Activated naive CD4-positive, alpha-beta T cell treated with anti-CD3 and anti-CD28 coated beads, Interleukin-2, amount 50 U/mL, for 24 hours (primary cell): ENCODE data around the gene TMEM43.
A peak's percentile ranks its signal among the peaks of the same experiment; 100 is the strongest.
"Not testable (repeated sequence)": the region's sequence is repeated elsewhere in the genome, so short reads cannot be mapped to it uniquely, and the experiment has no call there.

ENCODE experiments used
- H3K27ac Mint-ChIP-seq: one replicate; pipeline ENCODE4 v1.8.0; 2021; ENCODE audit warnings: mild to moderate bottlenecking, mixed read lengths
- H3K27me3 Mint-ChIP-seq: one replicate; pipeline ENCODE4 v1.8.0; 2021; ENCODE audit warnings: mixed read lengths
- H3K36me3 Mint-ChIP-seq: one replicate; pipeline ENCODE4 v1.8.0; 2021; ENCODE audit warnings: mixed read lengths
- H3K4me1 Mint-ChIP-seq: one replicate; pipeline ENCODE4 v1.8.0; 2021; ENCODE audit warnings: mixed read lengths
- H3K4me3 Mint-ChIP-seq: one replicate; pipeline ENCODE4 v1.8.0; 2021; ENCODE audit warnings: mild to moderate bottlenecking, mixed read lengths
- H3K9me3 Mint-ChIP-seq: one replicate; pipeline ENCODE4 v1.8.0; 2021; ENCODE audit warnings: mixed read lengths

The TMEM43 gene

GRCh38 chr3:14118400-14119381, 6.2 kb upstream of the TMEM43 start:
- Mint-ChIP-seq H3K4me3 (no peak overlapping the region), H3K36me3 (peaks cover 11% of the 10 kb centered on the region), H3K9me3 (no peaks in the 10 kb centered on the region), H3K4me1 (peaks cover 23% of the 10 kb centered on the region), H3K27me3 (no peaks in the 10 kb centered on the region), H3K27ac (no peak overlapping the region)

GRCh38 chr3:14119651-14120050, 5.2 kb upstream of the TMEM43 start:
- peaks cover 25% of the 10 kb centered on the region for H3K4me1 Mint-ChIP-seq
- H3K4me3 Mint-ChIP-seq = no peak overlapping the region
- no peak overlapping the region for H3K27ac Mint-ChIP-seq
- H3K9me3 Mint-ChIP-seq = no peaks in the 10 kb centered on the region
- peaks cover 11% of the 10 kb centered on the region for H3K36me3 Mint-ChIP-seq
- H3K27me3 Mint-ChIP-seq = no peaks in the 10 kb centered on the region

- Mint-ChIP-seq H3K27ac (no peak overlapping the region), H3K36me3 (peaks cover 11% of the 10 kb centered on the region), H3K4me3 (no peak overlapping the region)
These were observed 4.5 kb upstream of the TMEM43 start for GRCh38 chr3:14120111-14120920.

GRCh38 chr3:14120921-14121448, 3.9 kb upstream of the TMEM43 start:
- H3K36me3 Mint-ChIP-seq = peaks cover 11% of the 10 kb centered on the region

More at GRCh38 chr3:14120111-14120920, 4.5 kb upstream of the TMEM43 start:
- peaks cover 25% of the 10 kb centered on the region for H3K4me1 Mint-ChIP-seq
- no peaks in the 10 kb centered on the region for H3K27me3 Mint-ChIP-seq
- H3K9me3 Mint-ChIP-seq = no peaks in the 10 kb centered on the region

GRCh38 chr3:14121859-14122258, 3.0 kb upstream of the TMEM43 start:
- peaks cover 37% of the 10 kb centered on the region for H3K4me1 Mint-ChIP-seq
- H3K9me3 Mint-ChIP-seq = no peaks in the 10 kb centered on the region
- H3K36me3 Mint-ChIP-seq = peaks cover 11% of the 10 kb centered on the region
- H3K27me3 Mint-ChIP-seq = no peaks in the 10 kb centered on the region
- H3K27ac Mint-ChIP-seq = no peak overlapping the region
- peak overlapping the region; percentile 98 for H3K4me3 Mint-ChIP-seq

More at GRCh38 chr3:14120921-14121448, 3.9 kb upstream of the TMEM43 start:
- H3K4me1 Mint-ChIP-seq = peaks cover 28% of the 10 kb centered on the region
- not testable (repeated sequence) for H3K27ac Mint-ChIP-seq, H3K4me3 Mint-ChIP-seq, H3K9me3 Mint-ChIP-seq, H3K27me3 Mint-ChIP-seq

- Mint-ChIP-seq H3K4me1 (peaks cover 41% of the 10 kb centered on the region), H3K36me3 (peaks cover 11% of the 10 kb centered on the region), H3K4me3 (peak overlapping the region; percentile 98), H3K9me3 (no peaks in the 10 kb centered on the region), H3K27me3 (no peaks in the 10 kb centered on the region), H3K27ac (no peak overlapping the region)
These were observed 2.6 kb upstream of the TMEM43 start for GRCh38 chr3:14122301-14122700.

- H3K27me3 Mint-ChIP-seq = no peaks in the 10 kb centered on the region
- peak overlapping the region; percentile 98 for H3K4me3 Mint-ChIP-seq
- H3K27ac Mint-ChIP-seq = peak overlapping the region; percentile 93
- peaks cover 54% of the 10 kb centered on the region for H3K4me1 Mint-ChIP-seq
- H3K36me3 Mint-ChIP-seq = peaks cover 14% of the 10 kb centered on the region
- no peaks in the 10 kb centered on the region for H3K9me3 Mint-ChIP-seq
These were observed 1.3 kb upstream of the TMEM43 start for GRCh38 chr3:14123308-14124222.

- H3K9me3 Mint-ChIP-seq = no peaks in the 10 kb centered on the region
- H3K27me3 Mint-ChIP-seq = no peaks in the 10 kb centered on the region
- H3K36me3 Mint-ChIP-seq = peaks cover 18% of the 10 kb centered on the region
- peak overlapping the region; percentile 98 for H3K4me3 Mint-ChIP-seq
- peaks cover 59% of the 10 kb centered on the region for H3K4me1 Mint-ChIP-seq
- peak overlapping the region; percentile 93 for H3K27ac Mint-ChIP-seq
These were observed 633 bp upstream of the TMEM43 start for GRCh38 chr3:14124223-14124614.

GRCh38 chr3:14125193-14126016, 553 bp downstream of the TMEM43 start:
- H3K4me1 Mint-ChIP-seq = peaks cover 59% of the 10 kb centered on the region
- no peaks in the 10 kb centered on the region for H3K9me3 Mint-ChIP-seq
- H3K4me3 Mint-ChIP-seq = peak overlapping the region; percentile 98

GRCh38 chr3:14126017-14126886, 1.4 kb downstream of the TMEM43 start:
- H3K36me3 Mint-ChIP-seq = peaks cover 17% of the 10 kb centered on the region
- H3K4me1 Mint-ChIP-seq = peaks cover 57% of the 10 kb centered on the region
- H3K27ac Mint-ChIP-seq = no peak overlapping the region
- no peaks in the 10 kb centered on the region for H3K9me3 Mint-ChIP-seq
- no peaks in the 10 kb centered on the region for H3K27me3 Mint-ChIP-seq
- peak overlapping the region; percentile 98 for H3K4me3 Mint-ChIP-seq

More at GRCh38 chr3:14125193-14126016, 553 bp downstream of the TMEM43 start:
- H3K36me3 Mint-ChIP-seq = peaks cover 21% of the 10 kb centered on the region
- H3K27ac Mint-ChIP-seq = peak overlapping the region; percentile 95
- no peaks in the 10 kb centered on the region for H3K27me3 Mint-ChIP-seq

GRCh38 chr3:14126887-14127505, 2.1 kb downstream of the TMEM43 start:
- Mint-ChIP-seq H3K27ac (no peak overlapping the region), H3K36me3 (peaks cover 14% of the 10 kb centered on the region), H3K4me3 (peak overlapping the region; percentile 98)

GRCh38 chr3:14127516-14128161, 2.8 kb downstream of the TMEM43 start:
- Mint-ChIP-seq H3K27me3 (no peaks in the 10 kb centered on the region), H3K36me3 (peaks cover 12% of the 10 kb centered on the region), H3K9me3 (no peaks in the 10 kb centered on the region), H3K27ac (no peak overlapping the region), H3K4me3 (no peak overlapping the region), H3K4me1 (peaks cover 46% of the 10 kb centered on the region)

More at GRCh38 chr3:14126887-14127505, 2.1 kb downstream of the TMEM43 start:
- Mint-ChIP-seq H3K27me3 (no peaks in the 10 kb centered on the region), H3K9me3 (no peaks in the 10 kb centered on the region), H3K4me1 (peaks cover 50% of the 10 kb centered on the region)
